ENCODE data around the gene HECTD4. TPM values are rescaled to one million over a fixed set of nuclear protein-coding genes. Genes with fewer than 3 reads are reported as not detected.

Gene HECTD4
- total RNA-seq, 1 experiment from 2014 or later = 65.7 TPM

DNA sequence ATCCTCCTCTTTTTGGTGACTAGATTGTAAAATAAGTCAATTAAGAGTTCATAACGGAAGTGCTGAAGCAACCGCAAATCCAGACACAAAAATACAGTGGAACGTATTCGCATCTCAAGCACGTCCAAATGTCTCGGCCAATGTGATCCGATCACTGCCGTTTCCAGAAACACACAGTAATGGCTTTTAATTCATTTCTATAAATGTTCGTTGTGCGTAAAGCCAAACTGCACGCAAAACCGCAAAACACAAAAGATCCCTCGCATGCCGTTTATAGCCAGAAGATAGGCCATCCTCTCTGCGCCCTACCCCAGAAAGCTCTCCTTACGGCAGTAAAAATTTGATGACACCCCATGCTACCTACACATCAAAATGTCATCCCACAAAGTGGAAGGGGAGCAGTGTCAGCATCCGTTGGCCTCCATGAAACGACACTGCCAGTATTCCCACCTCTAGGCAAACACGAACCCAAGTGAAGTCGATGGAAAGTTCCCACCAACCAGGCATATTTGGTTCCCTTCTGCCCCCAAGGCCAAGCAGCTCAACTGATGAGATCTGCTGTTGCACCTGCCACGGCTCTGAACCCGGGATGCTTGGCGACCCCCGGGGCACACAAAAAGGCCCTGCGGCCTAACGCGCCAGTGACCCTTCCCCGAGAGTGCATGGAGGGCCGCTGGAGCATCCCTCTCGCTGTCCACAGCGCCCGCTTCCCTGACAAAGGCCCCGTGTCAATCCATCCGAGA lies 1.4 kb downstream of the HECTD4 start:
- Mint-ChIP-seq H3K27me3 (ENCODE audit: unreplicated experiment) (no peaks in the 10 kb centered on the region), H3K4me1 (ENCODE audit: low read depth, unreplicated experiment) (peaks cover 14% of the 10 kb centered on the region), H3K4me3 (ENCODE audit: low read depth, unreplicated experiment) (peak overlapping the region; percentile 96), H3K9me3 (ENCODE audit: low read depth, unreplicated experiment) (no peaks in the 10 kb centered on the region), H3K36me3 (ENCODE audit: insufficient read depth, unreplicated experiment) (peaks cover 30% of the 10 kb centered on the region), H3K27ac (ENCODE audit: unreplicated experiment) (peak overlapping the region; percentile 78)
- no TSS peak for BruUV-seq (replicated peaks)
- intact Hi-C loops (cut with micrococcal nuclease; ENCODE audit: unreplicated experiment) = loop anchor here (10.0 kb wide), 2 partner anchors 266 to 436 kb away; no protein-coding TSS in a partner anchor
- CTCF ChIA-PET = no interaction called here
- TF ChIP-seq, protein P1, sequence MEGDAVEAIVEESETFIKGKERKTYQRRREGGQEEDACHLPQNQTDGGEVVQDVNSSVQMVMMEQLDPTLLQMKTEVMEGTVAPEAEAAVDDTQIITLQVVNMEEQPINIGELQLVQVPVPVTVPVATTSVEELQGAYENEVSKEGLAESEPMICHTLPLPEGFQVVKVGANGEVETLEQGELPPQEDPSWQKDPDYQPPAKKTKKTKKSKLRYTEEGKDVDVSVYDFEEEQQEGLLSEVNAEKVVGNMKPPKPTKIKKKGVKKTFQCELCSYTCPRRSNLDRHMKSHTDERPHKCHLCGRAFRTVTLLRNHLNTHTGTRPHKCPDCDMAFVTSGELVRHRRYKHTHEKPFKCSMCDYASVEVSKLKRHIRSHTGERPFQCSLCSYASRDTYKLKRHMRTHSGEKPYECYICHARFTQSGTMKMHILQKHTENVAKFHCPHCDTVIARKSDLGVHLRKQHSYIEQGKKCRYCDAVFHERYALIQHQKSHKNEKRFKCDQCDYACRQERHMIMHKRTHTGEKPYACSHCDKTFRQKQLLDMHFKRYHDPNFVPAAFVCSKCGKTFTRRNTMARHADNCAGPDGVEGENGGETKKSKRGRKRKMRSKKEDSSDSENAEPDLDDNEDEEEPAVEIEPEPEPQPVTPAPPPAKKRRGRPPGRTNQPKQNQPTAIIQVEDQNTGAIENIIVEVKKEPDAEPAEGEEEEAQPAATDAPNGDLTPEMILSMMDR (IDR thresholded peaks at IDR 0.05; ENCODE audit: unreplicated experiment) = no peak
- DNase-seq = no peak

DNA sequence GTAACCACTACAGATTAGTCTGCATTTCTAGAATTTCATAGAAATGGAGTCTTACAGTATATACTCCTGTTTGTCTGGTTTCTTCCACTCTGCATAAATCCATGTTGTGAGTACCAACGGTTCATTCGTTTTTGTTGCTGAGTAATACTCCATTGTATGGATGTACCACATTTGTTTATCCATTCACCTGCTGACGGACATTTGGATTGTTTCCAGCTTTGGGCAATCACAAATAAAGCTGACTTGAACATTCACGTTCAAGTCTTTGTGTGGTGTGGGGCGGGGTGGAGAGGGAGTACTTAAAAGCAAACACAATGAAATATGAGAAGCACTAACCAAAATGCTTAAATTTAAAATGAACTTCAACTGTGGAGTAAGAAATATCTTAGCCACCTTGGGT lies 7.1 kb downstream of the HECTD4 start:
- CTCF ChIA-PET = no interaction called here
- Mint-ChIP-seq H3K9me3 (ENCODE audit: low read depth, unreplicated experiment) (no peaks in the 10 kb centered on the region), H3K27ac (ENCODE audit: unreplicated experiment) (no peak overlapping the region), H3K4me3 (ENCODE audit: low read depth, unreplicated experiment) (no peak overlapping the region), H3K4me1 (ENCODE audit: low read depth, unreplicated experiment) (peaks cover 13% of the 10 kb centered on the region), H3K27me3 (ENCODE audit: unreplicated experiment) (no peaks in the 10 kb centered on the region), H3K36me3 (ENCODE audit: insufficient read depth, unreplicated experiment) (peaks cover 1% of the 10 kb centered on the region)
- TF ChIP-seq, protein P1 (IDR thresholded peaks at IDR 0.05; ENCODE audit: unreplicated experiment) = no peak
- DNase-seq = no peak
- intact Hi-C loops (cut with micrococcal nuclease; ENCODE audit: unreplicated experiment) = no loop called here
- BruUV-seq (replicated peaks) = no TSS peak

DNA sequence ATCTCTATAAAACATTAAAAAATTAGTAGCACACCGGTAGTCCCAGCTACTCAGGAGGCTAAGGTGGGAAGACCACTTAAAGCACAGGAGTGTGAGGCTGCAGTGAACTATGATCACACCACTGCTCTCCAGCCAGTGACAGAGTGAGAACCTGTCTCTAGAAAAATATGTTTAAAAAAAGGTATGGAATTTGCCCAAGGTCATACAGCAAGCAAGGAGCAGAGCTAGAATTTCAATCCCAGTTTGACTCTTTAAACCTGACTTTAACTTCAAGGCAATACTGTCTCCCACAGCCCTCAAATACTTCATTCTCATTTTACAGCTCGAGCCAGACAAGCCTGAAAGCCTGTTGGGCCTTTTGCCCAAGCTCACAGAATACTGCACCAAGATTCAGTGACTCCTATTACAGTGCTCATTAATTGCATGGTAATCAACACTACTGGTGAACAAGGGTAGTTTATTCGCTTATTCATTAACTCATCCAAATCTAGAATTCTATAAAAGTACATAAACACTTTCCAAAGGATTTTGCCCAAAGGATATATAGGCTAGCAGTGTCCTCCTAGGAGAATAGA lies 8.0 kb downstream of the HECTD4 start:
- no peak for DNase-seq
- Mint-ChIP-seq H3K4me3 (ENCODE audit: low read depth, unreplicated experiment) (no peak overlapping the region), H3K9me3 (ENCODE audit: low read depth, unreplicated experiment) (no peaks in the 10 kb centered on the region), H3K36me3 (ENCODE audit: insufficient read depth, unreplicated experiment) (no peaks in the 10 kb centered on the region), H3K4me1 (ENCODE audit: low read depth, unreplicated experiment) (peaks cover 18% of the 10 kb centered on the region), H3K27ac (ENCODE audit: unreplicated experiment) (no peak overlapping the region), H3K27me3 (ENCODE audit: unreplicated experiment) (no peaks in the 10 kb centered on the region)
- TF ChIP-seq, protein P1 (IDR thresholded peaks at IDR 0.05; ENCODE audit: unreplicated experiment) = no peak
- BruUV-seq (replicated peaks) = no TSS peak
- CTCF ChIA-PET = interaction anchor here (0.5 kb wide), 1 partner anchor 10 kb away, joined by 3 read pairs; no protein-coding TSS in a partner anchor
- intact Hi-C loops (cut with micrococcal nuclease; ENCODE audit: unreplicated experiment) = no loop called here

DNA sequence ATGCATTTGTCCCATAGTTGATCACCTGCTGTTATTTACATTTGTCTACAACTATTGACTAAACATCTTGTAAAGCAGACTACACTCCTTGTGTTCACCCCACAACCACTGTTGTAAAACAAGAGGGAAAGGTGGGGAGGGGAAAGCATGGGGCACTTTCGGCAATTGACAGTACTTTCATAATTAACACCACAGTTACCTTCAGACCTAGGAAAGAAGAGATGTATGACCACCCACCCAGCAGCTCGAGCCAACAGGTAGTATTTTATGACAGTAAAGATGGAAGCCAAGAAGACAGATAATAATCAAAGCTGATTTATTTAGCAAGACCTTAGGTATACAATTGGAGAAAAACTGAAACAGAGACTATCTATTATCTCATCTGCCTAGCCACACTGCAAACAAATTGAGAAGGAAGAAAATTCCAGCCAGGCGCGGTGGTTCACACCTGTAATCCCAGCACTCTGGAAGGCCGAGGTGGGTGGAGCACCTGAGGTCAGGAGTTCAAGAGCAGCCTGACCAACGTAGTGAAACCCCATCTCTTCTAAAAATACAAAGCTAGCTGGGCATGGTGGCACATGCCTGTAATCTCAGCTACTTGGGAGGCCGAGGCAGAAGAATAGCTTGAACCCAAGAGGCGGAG lies 11.2 kb downstream of the HECTD4 start:
- intact Hi-C loops (cut with micrococcal nuclease; ENCODE audit: unreplicated experiment) = no loop called here
- CTCF ChIA-PET = no interaction called here
- Mint-ChIP-seq H3K36me3 (ENCODE audit: insufficient read depth, unreplicated experiment) (no peaks in the 10 kb centered on the region), H3K4me3 (ENCODE audit: low read depth, unreplicated experiment) (no peak overlapping the region), H3K27ac (ENCODE audit: unreplicated experiment) (no peak overlapping the region), H3K4me1 (ENCODE audit: low read depth, unreplicated experiment) (peaks cover 18% of the 10 kb centered on the region), H3K27me3 (ENCODE audit: unreplicated experiment) (no peaks in the 10 kb centered on the region), H3K9me3 (ENCODE audit: low read depth, unreplicated experiment) (no peaks in the 10 kb centered on the region)
- TF ChIP-seq, protein P1 (IDR thresholded peaks at IDR 0.05; ENCODE audit: unreplicated experiment) = no peak
- DNase-seq = no peak
- no TSS peak for BruUV-seq (replicated peaks)

Data from Calu3 (cell line).